GM23248 (cell line): ENCODE results near the gene PPIL4. TPM values are rescaled to one million over a fixed set of nuclear protein-coding genes. Genes with fewer than 3 reads are reported as not detected.

ENCODE experiments used
- DNase-seq: peaks from one replicate; pipeline ENCODE4 v3.0.0-alpha.2; 2015
- H2AFZ ChIP-seq: fragments of 200-600 bp; sonication (generic); 2 replicates; pipeline ENCODE4 v1.6.1; 2016; ENCODE audit warnings: antibody characterized with exemption
- H3F3A ChIP-seq: fragments of 200-600 bp; sonication (generic); 2 replicates; pipeline ENCODE4 v1.6.1; 2016; ENCODE audit warnings: mild to moderate bottlenecking, antibody characterized with exemption, mixed run types; ENCODE audit not compliant: insufficient read depth
- H3K27ac ChIP-seq: fragments of 200-600 bp; sonication (generic); 2 replicates; pipeline ENCODE4 v1.5.1; 2016; ENCODE audit warnings: mild to moderate bottlenecking
- H3K27me3 ChIP-seq: fragments of 200-600 bp; sonication (generic); replicated peaks from 2 replicates; pipeline ENCODE4 v1.6.1; 2016; ENCODE audit warnings: mild to moderate bottlenecking; ENCODE audit not compliant: insufficient read depth
- H3K36me3 ChIP-seq: fragments of 200-600 bp; sonication (generic); 2 replicates; pipeline ENCODE4 v1.6.1; 2016; ENCODE audit warnings: low read depth, mild to moderate bottlenecking
- H3K4me1 ChIP-seq: fragments of 200-600 bp; sonication (generic); 2 replicates; pipeline ENCODE4 v1.6.1; 2016; ENCODE audit warnings: mild to moderate bottlenecking; ENCODE audit not compliant: insufficient read depth
- H3K4me2 ChIP-seq: fragments of 200-600 bp; sonication (generic); one replicate; pipeline ENCODE4 v1.6.1; 2016; ENCODE audit warnings: mild to moderate bottlenecking; ENCODE audit not compliant: unreplicated experiment
- H3K4me3 ChIP-seq: fragments of 200-600 bp; sonication (generic); 2 replicates; pipeline ENCODE4 v1.5.1; 2016; ENCODE audit warnings: mild to moderate bottlenecking
- H3K79me2 ChIP-seq: fragments of 200-600 bp; sonication (generic); 2 replicates; pipeline ENCODE4 v1.6.1; 2016; ENCODE audit warnings: mild to moderate bottlenecking; ENCODE audit not compliant: insufficient read depth
- H3K9ac ChIP-seq: fragments of 200-600 bp; sonication (generic); 2 replicates; pipeline ENCODE4 v1.6.1; 2016; ENCODE audit warnings: mild to moderate bottlenecking
- H3K9me2 ChIP-seq: fragments of 200-600 bp; sonication (generic); 2 replicates; pipeline ENCODE4 v1.6.1; 2016; ENCODE audit warnings: mixed run types, mild to moderate bottlenecking, moderate library complexity; ENCODE audit not compliant: insufficient read depth
- H3K9me3 ChIP-seq: fragments of 200-600 bp; sonication (generic); one replicate; pipeline ENCODE4 v1.6.1; 2017; ENCODE audit warnings: low read depth
- H4K20me1 ChIP-seq: fragments of 200-600 bp; sonication (generic); 2 replicates; pipeline ENCODE4 v1.6.0; 2016; ENCODE audit not compliant: insufficient read depth
- EZH2 ChIP-seq: fragments of 200-600 bp; sonication (generic); IDR thresholded peaks from 2 replicates; pipeline ENCODE4 v1.6.1; 2018; ENCODE audit warnings: antibody characterized with exemption, mild to moderate bottlenecking; ENCODE audit not compliant: insufficient read depth, poor library complexity, severe bottlenecking
- EZH2phosphoT487 ChIP-seq: fragments of 200-600 bp; sonication (generic); IDR thresholded peaks from 2 replicates; pipeline ENCODE4 v1.6.1; 2018; ENCODE audit warnings: antibody characterized with exemption, moderate library complexity, mild to moderate bottlenecking, low read depth; ENCODE audit not compliant: insufficient read depth
- WGBS, 2 experiments: methylation state at CpG; one replicate each; pipeline ENCODE4 v1.1.6; 2015 to 2017; ENCODE audit warnings: low lambda C conversion rate in 2 of 2, low coverage in 1 of 2; ENCODE audit errors: missing lambda C conversion rate in 2 of 2; 5-methylcytosine and 5-hydroxymethylcytosine counted together
- in situ Hi-C: fragments of 300-500 bp; cut with MboI; formaldehyde crosslinking; loops from 2 replicates; pipeline ENCODE4 v1.15.0; 2020
- polyA plus RNA-seq: library from polyadenylated mRNA; unstranded; fragments of >200 nt; fragmentation: Nextera tagmentation; extraction: Ambion mirVana; gene quantifications from 2 replicates; pipeline ENCODE4 v1.2.1, GENCODE V29; 2016
- total RNA-seq: library from RNA; depleted of rRNA; stranded (reverse); fragments of >200 nt; shearing (Covaris generic); gene quantifications from 2 replicates; pipeline ENCODE4 v1.2.3, GENCODE V29; 2014

Gene PPIL4
- total and polyA plus RNA-seq, 2 experiments from 2014 or later = 32.2 to 43.0 TPM

DNA sequence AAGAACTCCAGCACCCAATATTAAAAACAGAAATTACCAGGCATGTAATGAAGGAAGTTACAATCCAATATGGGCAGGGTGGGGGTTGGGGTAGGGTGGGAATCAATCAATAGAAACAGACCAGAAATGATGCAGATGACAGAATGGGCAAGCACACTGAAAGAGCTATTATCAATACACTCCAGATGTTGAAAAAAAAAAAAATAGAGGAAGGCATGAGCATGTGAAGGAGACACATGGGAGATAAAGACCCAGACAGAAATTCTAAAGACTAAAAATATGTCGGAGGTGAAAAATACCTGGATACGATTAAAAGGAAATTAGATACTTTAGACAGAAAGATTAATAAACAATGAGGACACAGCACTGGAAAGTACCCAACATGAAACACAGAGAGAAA, 42.0 kb downstream of the PPIL4 start:
- Histone ChIP-seq H3K4me2 (no peak overlapping the region), H3K4me1 (0 out of 2 replicates have a peak, but pooled peaks cover 1% of the 10 kb centered on the region), H3K4me3 (no peak overlapping the region), H3K27me3 (no peaks in the 10 kb centered on the region), H3K9me2 (no peaks in the 10 kb centered on the region), H3K79me2 (0 out of 2 replicates have a peak, but pooled peaks cover 4% of the 10 kb centered on the region), H3K9me3 (no peaks in the 10 kb centered on the region), H2AFZ (no peak overlapping the region), H3K9ac (no peak overlapping the region), H4K20me1 (no peaks in the 10 kb centered on the region), H3K36me3 (peaks cover 20% of the 10 kb centered on the region), H3K27ac (no peak overlapping the region), H3F3A (peaks cover 2% of the 10 kb centered on the region; the same call in 1 of the 2 replicates)
- in situ Hi-C loops = no loop called here
- 95% methylated on average over 2 of the region's 2 CpGs for WGBS, 2 experiments
- no peak for DNase-seq
- TF ChIP-seq EZH2 (no peak), EZH2phosphoT487 (no peak)

- no peak for DNase-seq
- WGBS, 2 experiments = 94 to 96% methylated on average over 2 of the region's 2 CpGs
- in situ Hi-C loops = no loop called here
Measured at GRCh38 chr6:149503276-149503675, 42.6 kb downstream of the PPIL4 start.

GRCh38 chr6:149501768-149502167, 44.1 kb downstream of the PPIL4 start:
- in situ Hi-C loops = no loop called here
- H3K9me2 ChIP-seq = no peaks in the 10 kb centered on the region
- no peaks in the 10 kb centered on the region for H4K20me1 ChIP-seq
- H3K27ac ChIP-seq = no peak overlapping the region
- DNase-seq = no peak
- H3K27me3 ChIP-seq = no peaks in the 10 kb centered on the region
- no peak overlapping the region for H3K9ac ChIP-seq
- H3K79me2 ChIP-seq = 0 out of 2 replicates have a peak, but pooled peaks cover 4% of the 10 kb centered on the region
- H3K4me1 ChIP-seq = 0 out of 2 replicates have a peak, but pooled peaks cover 8% of the 10 kb centered on the region
- 94 to 96% methylated on average over 3 of the region's 3 CpGs for WGBS, 2 experiments
- no peak overlapping the region for H3K4me2 ChIP-seq
- H3K4me3 ChIP-seq = no peak overlapping the region
- no peak overlapping the region for H2AFZ ChIP-seq
- H3F3A ChIP-seq = peaks cover 18% of the 10 kb centered on the region
- TF ChIP-seq EZH2phosphoT487 = no peak
- TF ChIP-seq EZH2 = no peak
- no peaks in the 10 kb centered on the region for H3K9me3 ChIP-seq
- H3K36me3 ChIP-seq = peaks cover 20% of the 10 kb centered on the region

More at GRCh38 chr6:149503276-149503675, 42.6 kb downstream of the PPIL4 start:
- Histone ChIP-seq H3K9me3 (no peaks in the 10 kb centered on the region), H2AFZ (no peak overlapping the region), H3K27ac (no peak overlapping the region), H3K4me1 (0 out of 2 replicates have a peak, but pooled peaks cover 6% of the 10 kb centered on the region), H3F3A (peaks cover 8% of the 10 kb centered on the region; the same call in 1 of the 2 replicates), H4K20me1 (no peaks in the 10 kb centered on the region), H3K36me3 (peaks cover 20% of the 10 kb centered on the region), H3K9me2 (no peaks in the 10 kb centered on the region), H3K4me2 (no peak overlapping the region), H3K4me3 (no peak overlapping the region), H3K27me3 (no peaks in the 10 kb centered on the region), H3K79me2 (0 out of 2 replicates have a peak, but pooled peaks cover 4% of the 10 kb centered on the region), H3K9ac (no peak overlapping the region)
- TF ChIP-seq EZH2phosphoT487 (no peak), EZH2 (no peak)

DNA sequence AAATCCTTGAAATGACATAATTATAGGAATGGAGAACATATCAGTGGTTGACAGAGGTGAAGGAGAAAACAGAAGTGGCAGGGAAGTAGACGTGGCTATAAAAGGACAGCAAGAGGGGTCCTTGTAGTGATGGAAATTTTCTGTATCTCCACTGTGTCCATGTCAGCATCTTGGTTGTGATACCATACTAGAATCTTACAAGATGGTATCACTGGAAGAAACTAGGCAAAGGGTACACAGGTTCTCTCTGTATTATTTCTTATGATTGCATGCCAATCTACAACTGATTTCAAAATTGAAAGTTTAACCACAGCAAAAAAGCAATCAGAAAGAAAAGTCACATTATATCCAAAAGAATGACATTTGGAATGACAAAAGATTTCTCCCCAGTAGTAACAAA, 44.6 kb downstream of the PPIL4 start:
- in situ Hi-C loops = no loop called here

More for the DNA sequence above, 44.6 kb downstream of the PPIL4 start:
- TF ChIP-seq EZH2 = no peak
- no peak for TF ChIP-seq EZH2phosphoT487
- H2AFZ ChIP-seq = no peak overlapping the region
- 0 out of 2 replicates have a peak, but pooled peaks cover 4% of the 10 kb centered on the region for H3K79me2 ChIP-seq
- no peak overlapping the region for H3K4me3 ChIP-seq
- no peaks in the 10 kb centered on the region for H4K20me1 ChIP-seq
- WGBS, 2 experiments = 100% methylated on average over 1 of the region's 1 CpG
- H3K9ac ChIP-seq = no peak overlapping the region
- no peaks in the 10 kb centered on the region for H3K9me3 ChIP-seq
- H3K9me2 ChIP-seq = no peaks in the 10 kb centered on the region
- H3K27ac ChIP-seq = no peak overlapping the region
- no peak overlapping the region for H3K4me2 ChIP-seq
- H3K4me1 ChIP-seq = 0 out of 2 replicates have a peak, but pooled peaks cover 13% of the 10 kb centered on the region
- H3K27me3 ChIP-seq = no peaks in the 10 kb centered on the region
- DNase-seq = no peak
- H3K36me3 ChIP-seq = peaks cover 20% of the 10 kb centered on the region
- H3F3A ChIP-seq = peaks cover 18% of the 10 kb centered on the region
